ENCODE data around the gene NR3C2.

The NR3C2 gene

GRCh38 chr4:148224476-148224875, 217.7 kb downstream of the NR3C2 start:
- no peak for ATAC-seq
- no peaks in the 10 kb centered on the region for H3K4me1 Mint-ChIP-seq
- no peaks in the 10 kb centered on the region for H3K36me3 Mint-ChIP-seq
- no peaks in the 10 kb centered on the region for H3K27me3 Mint-ChIP-seq
- no peak overlapping the region for H3K4me3 Mint-ChIP-seq
- no peak overlapping the region for H3K27ac Mint-ChIP-seq
- no peaks in the 10 kb centered on the region for H3K9me3 Mint-ChIP-seq

GRCh38 chr4:148222991-148223660, 219.1 kb downstream of the NR3C2 start:
- H3K9me3 Mint-ChIP-seq: no peaks in the 10 kb centered on the region
- no peaks in the 10 kb centered on the region for H3K36me3 Mint-ChIP-seq
- H3K4me3 Mint-ChIP-seq: no peak overlapping the region
- ATAC-seq: no peak
- H3K27ac Mint-ChIP-seq: no peak overlapping the region
- no peaks in the 10 kb centered on the region for H3K27me3 Mint-ChIP-seq
- no peaks in the 10 kb centered on the region for H3K4me1 Mint-ChIP-seq

- H3K4me3 Mint-ChIP-seq: peak overlapping the region; percentile 48
- H3K36me3 Mint-ChIP-seq: no peaks in the 10 kb centered on the region
- H3K4me1 Mint-ChIP-seq: peaks cover 15% of the 10 kb centered on the region
- H3K27ac Mint-ChIP-seq: peak overlapping the region; percentile 42
- H3K9me3 Mint-ChIP-seq: no peaks in the 10 kb centered on the region
- peak; percentile 48 for ATAC-seq
- H3K27me3 Mint-ChIP-seq: no peaks in the 10 kb centered on the region
Observed at GRCh38 chr4:148216866-148217814, 225.1 kb downstream of the NR3C2 start.

- Mint-ChIP-seq H3K27me3 (no peaks in the 10 kb centered on the region), H3K4me3 (no peak overlapping the region), H3K27ac (peak overlapping the region; percentile 42), H3K36me3 (no peaks in the 10 kb centered on the region), H3K9me3 (no peaks in the 10 kb centered on the region), H3K4me1 (peaks cover 15% of the 10 kb centered on the region)
- ATAC-seq: no peak
Observed at GRCh38 chr4:148216321-148216720, 225.9 kb downstream of the NR3C2 start.

- peaks cover 15% of the 10 kb centered on the region for H3K4me1 Mint-ChIP-seq
- H3K36me3 Mint-ChIP-seq: no peaks in the 10 kb centered on the region
- no peak for ATAC-seq
- no peak overlapping the region for H3K4me3 Mint-ChIP-seq
- H3K27ac Mint-ChIP-seq: no peak overlapping the region
- H3K27me3 Mint-ChIP-seq: no peaks in the 10 kb centered on the region
- no peaks in the 10 kb centered on the region for H3K9me3 Mint-ChIP-seq
Observed at GRCh38 chr4:148215202-148215601, 227.0 kb downstream of the NR3C2 start.

GRCh38 chr4:148214529-148215166, 227.6 kb downstream of the NR3C2 start:
- no peak for ATAC-seq
- H3K36me3 Mint-ChIP-seq: no peaks in the 10 kb centered on the region
- peaks cover 18% of the 10 kb centered on the region for H3K4me1 Mint-ChIP-seq
- H3K27ac Mint-ChIP-seq: no peak overlapping the region
- H3K27me3 Mint-ChIP-seq: no peaks in the 10 kb centered on the region
- H3K4me3 Mint-ChIP-seq: no peak overlapping the region
- H3K9me3 Mint-ChIP-seq: no peaks in the 10 kb centered on the region

- no peaks in the 10 kb centered on the region for H3K27me3 Mint-ChIP-seq
- ATAC-seq: no peak
- no peak overlapping the region for H3K27ac Mint-ChIP-seq
- no peak overlapping the region for H3K4me3 Mint-ChIP-seq
- no peaks in the 10 kb centered on the region for H3K9me3 Mint-ChIP-seq
- H3K36me3 Mint-ChIP-seq: no peaks in the 10 kb centered on the region
- peaks cover 14% of the 10 kb centered on the region for H3K4me1 Mint-ChIP-seq
Observed at GRCh38 chr4:148211533-148211932, 230.7 kb downstream of the NR3C2 start.

GRCh38 chr4:148210661-148211060, 231.6 kb downstream of the NR3C2 start:
- Mint-ChIP-seq H3K27me3 (no peaks in the 10 kb centered on the region), H3K4me1 (peaks cover 15% of the 10 kb centered on the region)

GRCh38 chr4:148207068-148207467, 235.1 kb downstream of the NR3C2 start:
- Mint-ChIP-seq H3K9me3 (no peaks in the 10 kb centered on the region), H3K36me3 (no peaks in the 10 kb centered on the region), H3K27ac (no peak overlapping the region), H3K4me1 (peaks cover 18% of the 10 kb centered on the region), H3K4me3 (no peak overlapping the region), H3K27me3 (no peaks in the 10 kb centered on the region)
- ATAC-seq: no peak

More at GRCh38 chr4:148210661-148211060, 231.6 kb downstream of the NR3C2 start:
- H3K36me3 Mint-ChIP-seq: no peaks in the 10 kb centered on the region
- H3K27ac Mint-ChIP-seq: no peak overlapping the region
- no peak overlapping the region for H3K4me3 Mint-ChIP-seq
- H3K9me3 Mint-ChIP-seq: no peaks in the 10 kb centered on the region
- no peak for ATAC-seq

GRCh38 chr4:148205476-148205875, 236.7 kb downstream of the NR3C2 start:
- H3K4me1 Mint-ChIP-seq: peaks cover 18% of the 10 kb centered on the region
- no peak for ATAC-seq

GRCh38 chr4:148204892-148205291, 237.3 kb downstream of the NR3C2 start:
- Mint-ChIP-seq H3K27me3 (no peaks in the 10 kb centered on the region), H3K36me3 (peaks cover 6% of the 10 kb centered on the region), H3K4me3 (no peak overlapping the region), H3K9me3 (no peaks in the 10 kb centered on the region), H3K27ac (no peak overlapping the region), H3K4me1 (peaks cover 17% of the 10 kb centered on the region)
- no peak for ATAC-seq

More at GRCh38 chr4:148205476-148205875, 236.7 kb downstream of the NR3C2 start:
- Mint-ChIP-seq H3K9me3 (no peaks in the 10 kb centered on the region), H3K4me3 (no peak overlapping the region), H3K36me3 (peaks cover 2% of the 10 kb centered on the region), H3K27ac (no peak overlapping the region), H3K27me3 (no peaks in the 10 kb centered on the region)

GRCh38 chr4:148204171-148204570, 238.0 kb downstream of the NR3C2 start:
- peaks cover 12% of the 10 kb centered on the region for H3K4me1 Mint-ChIP-seq
- no peak for ATAC-seq
- no peaks in the 10 kb centered on the region for H3K9me3 Mint-ChIP-seq
- peaks cover 6% of the 10 kb centered on the region for H3K36me3 Mint-ChIP-seq
- H3K27me3 Mint-ChIP-seq: no peaks in the 10 kb centered on the region
- no peak overlapping the region for H3K27ac Mint-ChIP-seq
- no peak overlapping the region for H3K4me3 Mint-ChIP-seq

- no peaks in the 10 kb centered on the region for H3K27me3 Mint-ChIP-seq
- no peak for ATAC-seq
- no peak overlapping the region for H3K27ac Mint-ChIP-seq
- peaks cover 8% of the 10 kb centered on the region for H3K4me1 Mint-ChIP-seq
- H3K4me3 Mint-ChIP-seq: no peak overlapping the region
- H3K36me3 Mint-ChIP-seq: peaks cover 6% of the 10 kb centered on the region
- H3K9me3 Mint-ChIP-seq: no peaks in the 10 kb centered on the region
Observed at GRCh38 chr4:148203056-148203898, 238.9 kb downstream of the NR3C2 start.

GRCh38 chr4:148200960-148201359, 241.3 kb downstream of the NR3C2 start:
- H3K4me1 Mint-ChIP-seq: peaks cover 5% of the 10 kb centered on the region

More at GRCh38 chr4:148200960-148201359, 241.3 kb downstream of the NR3C2 start:
- no peaks in the 10 kb centered on the region for H3K27me3 Mint-ChIP-seq
- H3K36me3 Mint-ChIP-seq: peaks cover 11% of the 10 kb centered on the region
- H3K9me3 Mint-ChIP-seq: no peaks in the 10 kb centered on the region
- H3K27ac Mint-ChIP-seq: no peak overlapping the region
- no peak for ATAC-seq
- H3K4me3 Mint-ChIP-seq: no peak overlapping the region
